NCI-H187 (cell line): ENCODE results near the gene C11orf21.

Experiments used
- DNase-seq, 2 experiments: peaks; one replicate each; lab custom pipeline; 2025; lab: John Stamatoyannopoulos, UW

Gene C11orf21

GRCh38 chr11:2308713-2309112 is 7.0 kb upstream of the C11orf21 start:
- DNase-seq: no peak

- no peak for DNase-seq
These were observed 6.0 kb upstream of the C11orf21 start for GRCh38 chr11:2307501-2308331.

GRCh38 chr11:2306877-2307500 is 5.3 kb upstream of the C11orf21 start:
- DNase-seq: no peak

- no peak for DNase-seq
These were observed 4.7 kb upstream of the C11orf21 start for GRCh38 chr11:2306452-2306823.

- DNase-seq: no peak
These were observed 4.2 kb upstream of the C11orf21 start for GRCh38 chr11:2305788-2306451.

- DNase-seq: no peak
These were observed 3.5 kb upstream of the C11orf21 start for GRCh38 chr11:2305140-2305778.

GRCh38 chr11:2304506-2305139 is 2.9 kb upstream of the C11orf21 start:
- DNase-seq: no peak

GRCh38 chr11:2303627-2304505 is 2.1 kb upstream of the C11orf21 start:
- DNase-seq: no peak

GRCh38 chr11:2302896-2303626 is 1.3 kb upstream of the C11orf21 start:
- DNase-seq: no peak

GRCh38 chr11:2302306-2302895 is 683 bp upstream of the C11orf21 start:
- no peak for DNase-seq

- no peak for DNase-seq
These were observed 635 bp downstream of the C11orf21 start for GRCh38 chr11:2300936-2301630.

GRCh38 chr11:2300290-2300935 is 1.3 kb downstream of the C11orf21 start:
- no peak for DNase-seq

- no peak for DNase-seq
These were observed 1.9 kb downstream of the C11orf21 start for GRCh38 chr11:2299773-2300172.

- DNase-seq: no peak
These were observed 2.6 kb downstream of the C11orf21 start for GRCh38 chr11:2298795-2299761.

GRCh38 chr11:2298131-2298794 is 3.5 kb downstream of the C11orf21 start:
- no peak for DNase-seq

GRCh38 chr11:2297623-2298030 is 4.1 kb downstream of the C11orf21 start:
- DNase-seq: no peak
